HG03025 (cell line): ENCODE data around the gene SMAD2.
"Not testable (repeated sequence)": the region's sequence is repeated elsewhere in the genome, so short reads cannot be mapped to it uniquely, and the experiment has no call there.

Experiments
- ATAC-seq: cut with Tn5 transposase; IDR thresholded peaks from one replicate; pipeline ENCODE4 v1.9.1; 2021; ENCODE audit warnings: mild to moderate bottlenecking, moderate library complexity; ENCODE audit not compliant: unreplicated experiment, low FRiP score

Gene SMAD2

DNA sequence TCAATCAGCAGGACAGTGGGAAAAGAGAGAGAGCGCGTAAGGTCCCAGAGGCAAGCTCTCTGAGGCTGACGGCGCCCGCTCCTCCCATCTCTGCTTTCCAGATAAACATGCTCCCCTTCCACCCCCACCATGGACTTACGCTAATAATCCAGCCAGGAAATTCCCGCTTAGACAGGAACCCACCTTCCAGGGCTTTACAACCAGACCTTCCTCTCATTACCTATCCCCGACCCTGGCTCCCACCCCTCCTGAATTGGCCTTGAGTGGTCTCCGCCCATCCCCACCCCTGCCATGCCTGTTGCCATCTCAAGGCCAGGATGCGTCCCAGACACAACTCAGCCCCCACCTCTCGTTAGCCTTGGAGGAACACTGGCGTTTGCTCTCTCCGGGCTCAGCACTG is 131.1 kb downstream of the SMAD2 start:
- ATAC-seq, result no peak

- ATAC-seq, result no peak
Observed at GRCh38 chr18:47798366-47798765, 132.1 kb downstream of the SMAD2 start.

DNA sequence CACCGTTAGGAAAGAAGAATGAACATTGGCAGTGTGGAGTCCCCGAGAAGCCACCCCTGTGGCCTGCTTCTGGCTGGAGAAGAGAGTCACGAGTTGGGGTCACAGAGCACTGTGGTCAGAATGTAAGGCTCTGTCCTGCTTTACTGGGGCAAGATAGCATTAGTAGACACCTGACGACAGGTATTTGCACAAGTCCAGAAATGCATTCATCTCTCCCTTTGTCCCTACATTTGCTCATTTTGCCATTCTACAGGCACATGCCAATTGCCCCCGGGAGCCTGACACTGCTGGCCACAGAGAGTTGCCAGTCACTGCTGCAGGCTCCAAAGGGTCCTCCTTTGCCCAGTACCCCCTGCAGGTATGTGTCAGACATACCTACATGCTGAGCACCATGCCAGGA is 133.3 kb downstream of the SMAD2 start:
- ATAC-seq, result no peak

DNA sequence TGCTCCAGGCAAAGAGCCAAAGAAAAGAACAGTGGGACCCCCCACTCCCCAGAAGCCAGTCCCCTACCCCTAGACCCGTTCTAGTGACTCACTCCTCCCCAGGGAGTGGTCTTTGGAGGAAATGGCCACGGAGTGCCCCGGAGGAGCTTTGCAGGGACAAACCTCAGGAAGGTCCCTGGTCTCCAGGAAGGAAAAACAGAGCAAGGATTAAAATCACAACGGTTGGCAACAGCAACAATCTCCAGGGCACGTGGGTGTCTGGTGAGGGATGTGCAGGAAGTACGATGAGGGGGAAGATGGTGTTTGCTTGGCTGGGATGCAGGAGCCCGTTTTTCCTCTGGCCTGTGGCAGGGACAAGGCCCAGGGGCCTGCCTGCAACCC is 135.0 kb downstream of the SMAD2 start:
- ATAC-seq, result no peak

DNA sequence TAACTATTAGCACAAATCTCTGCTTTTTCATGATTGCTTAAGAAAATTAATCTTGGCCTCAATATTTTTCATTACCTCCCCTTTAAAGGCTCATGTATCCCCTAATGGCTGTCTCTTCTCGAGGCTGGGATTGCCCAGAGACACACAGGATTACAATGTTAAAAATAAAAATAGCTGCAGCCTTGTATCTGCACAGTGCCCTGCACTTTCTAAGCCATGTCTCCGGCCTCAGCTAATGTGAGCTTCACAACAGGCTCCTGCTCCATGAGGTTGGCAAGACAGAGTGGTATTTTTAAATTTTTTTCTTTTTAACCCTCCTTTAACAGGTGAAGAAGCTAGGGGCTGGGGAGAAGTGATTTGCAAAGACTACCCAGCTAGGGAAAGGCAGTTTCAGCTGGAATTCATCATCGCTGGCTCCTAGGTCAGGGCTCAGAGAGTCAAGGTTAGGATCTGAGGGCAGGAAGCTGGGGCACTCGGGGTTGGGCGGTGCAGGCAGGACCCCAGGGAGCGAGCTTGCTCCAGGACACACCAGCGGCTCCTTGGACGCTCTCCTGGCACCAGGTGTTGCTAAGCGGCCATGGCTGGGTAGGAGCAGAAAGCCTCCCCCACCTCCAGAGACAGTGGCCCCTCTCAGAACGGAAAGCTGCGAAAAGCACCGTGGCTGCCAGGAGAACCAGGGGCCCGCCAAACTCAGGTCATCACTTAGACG is 135.6 kb downstream of the SMAD2 start:
- ATAC-seq, result no peak

GRCh38 chr18:47793609-47794008 is 136.8 kb downstream of the SMAD2 start:
- no peak for ATAC-seq

DNA sequence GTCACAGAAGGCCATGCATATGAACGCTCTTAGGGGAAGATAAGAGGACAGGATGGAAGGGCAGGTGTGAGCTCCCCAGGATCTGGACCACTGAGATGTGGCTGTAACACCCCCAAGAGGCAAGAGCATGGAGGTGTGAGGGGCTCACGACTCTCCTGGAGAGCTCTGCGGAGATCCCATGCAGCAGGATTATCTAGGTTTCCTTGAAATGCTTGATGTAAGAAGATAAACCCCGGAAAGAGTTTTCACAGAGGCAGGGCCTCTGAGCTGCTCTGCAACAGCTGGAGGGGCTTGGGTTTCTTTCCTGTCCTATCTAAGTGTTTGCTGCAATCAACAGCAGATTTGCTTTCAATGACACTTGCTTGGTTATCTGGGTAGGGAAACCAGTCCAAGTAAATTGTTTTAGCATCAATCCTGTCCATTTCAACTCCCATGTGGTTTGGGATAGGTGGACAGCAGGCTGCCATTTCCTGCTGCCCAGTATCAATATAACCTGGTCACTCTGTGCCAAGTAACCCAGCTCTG is 138.9 kb downstream of the SMAD2 start:
- no peak for ATAC-seq

DNA sequence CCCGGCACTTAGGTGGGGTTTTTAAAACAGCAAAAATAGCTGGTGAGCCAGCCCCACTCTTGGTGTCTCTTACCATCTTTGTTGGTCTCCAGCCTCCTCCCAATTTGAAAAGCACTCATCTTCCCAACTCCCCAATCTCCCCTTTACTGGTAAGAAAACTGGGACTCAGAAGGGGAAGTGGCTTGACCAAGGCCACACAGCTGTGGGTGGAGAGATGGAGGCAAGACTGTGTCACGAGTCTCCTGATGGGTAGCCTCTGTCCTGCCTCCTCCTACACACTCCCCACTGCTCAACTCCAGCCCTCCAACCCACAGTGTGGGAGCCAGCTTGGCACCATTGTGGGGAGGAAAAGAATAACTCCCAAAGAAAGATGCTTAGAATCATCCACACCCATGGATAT is 140.4 kb downstream of the SMAD2 start:
- ATAC-seq, result no peak

DNA sequence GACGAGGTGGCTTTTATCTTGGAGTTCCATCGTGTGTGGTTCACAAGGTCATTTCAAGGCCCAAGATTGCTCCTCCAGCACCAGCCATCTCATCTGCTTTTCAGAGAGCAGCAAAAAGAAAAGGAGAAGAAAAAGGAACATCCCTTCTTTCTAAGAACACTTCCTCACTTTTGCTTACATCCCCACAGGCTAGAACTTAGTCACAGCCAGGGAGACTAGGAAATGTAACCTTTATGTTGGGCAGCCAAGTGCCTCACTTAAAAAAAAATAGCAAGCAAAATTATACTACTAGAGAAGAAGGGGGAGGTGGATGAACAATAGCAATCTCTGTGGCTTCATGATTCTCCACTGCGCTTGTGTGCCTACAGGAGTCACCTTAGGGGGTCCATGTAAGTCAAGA is 141.8 kb downstream of the SMAD2 start:
- ATAC-seq, result no peak

DNA sequence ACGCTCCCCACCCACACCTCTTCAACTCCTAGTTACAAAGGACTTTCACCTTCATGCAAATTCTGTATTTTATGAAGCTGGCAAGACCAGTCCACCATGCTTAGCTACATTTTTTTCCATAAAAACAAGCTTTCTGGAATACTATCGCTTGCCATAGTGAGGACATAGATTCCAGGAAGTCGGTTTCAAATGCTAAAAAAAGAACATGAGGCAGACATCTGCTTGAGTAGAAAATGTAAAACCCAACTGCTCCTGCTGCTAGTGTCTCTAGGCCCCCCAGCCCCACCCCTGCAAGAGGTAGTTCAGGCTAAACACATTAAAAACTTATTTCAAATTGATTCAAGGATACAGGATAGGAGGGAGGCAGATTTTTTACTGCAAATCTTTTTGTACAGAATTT is 148.9 kb downstream of the SMAD2 start:
- no peak for ATAC-seq

- no peak for ATAC-seq
Observed at GRCh38 chr18:47780011-47780725, 150.3 kb downstream of the SMAD2 start.

DNA sequence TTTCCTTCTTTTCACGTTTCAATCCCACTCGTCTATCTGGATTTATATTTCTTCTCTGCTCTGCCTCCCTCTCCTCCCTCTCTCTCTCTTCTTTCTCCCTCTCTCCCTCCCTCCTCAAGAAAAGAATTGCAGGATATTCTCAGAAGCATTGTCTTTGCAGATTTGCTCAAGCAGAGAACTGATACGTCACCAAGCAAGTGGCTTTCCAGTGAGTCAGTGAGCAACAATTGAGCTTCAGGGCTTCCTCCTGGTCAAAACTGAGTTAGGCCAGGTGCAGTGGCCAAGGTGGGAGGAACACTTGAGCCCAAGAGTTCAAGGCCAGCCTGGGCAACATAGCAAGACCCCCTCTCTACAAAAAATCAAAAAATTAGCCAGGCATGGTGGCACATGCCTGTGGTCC is 151.1 kb downstream of the SMAD2 start:
- no peak for ATAC-seq

DNA sequence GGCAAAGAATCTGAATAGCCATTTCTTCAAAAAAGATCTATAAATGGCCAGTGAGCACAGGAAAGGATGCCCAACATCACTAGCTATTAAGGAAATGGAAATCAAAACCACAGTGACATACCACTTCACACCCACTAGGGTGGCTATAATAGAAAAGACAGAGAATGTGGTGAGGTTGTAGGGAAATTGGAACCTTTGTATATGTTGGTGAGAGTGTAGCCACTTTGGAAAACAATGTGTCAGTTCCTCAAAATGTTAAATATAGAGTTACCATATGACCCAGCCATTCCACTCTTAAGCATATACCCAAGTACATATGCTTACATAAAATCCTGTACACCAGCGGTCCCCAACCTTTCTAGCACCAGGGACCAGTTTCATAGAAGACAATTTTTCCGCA is 152.8 kb downstream of the SMAD2 start:
- ATAC-seq, result no peak

- ATAC-seq, result no peak
Observed at GRCh38 chr18:47775961-47776360, 154.5 kb downstream of the SMAD2 start.

DNA sequence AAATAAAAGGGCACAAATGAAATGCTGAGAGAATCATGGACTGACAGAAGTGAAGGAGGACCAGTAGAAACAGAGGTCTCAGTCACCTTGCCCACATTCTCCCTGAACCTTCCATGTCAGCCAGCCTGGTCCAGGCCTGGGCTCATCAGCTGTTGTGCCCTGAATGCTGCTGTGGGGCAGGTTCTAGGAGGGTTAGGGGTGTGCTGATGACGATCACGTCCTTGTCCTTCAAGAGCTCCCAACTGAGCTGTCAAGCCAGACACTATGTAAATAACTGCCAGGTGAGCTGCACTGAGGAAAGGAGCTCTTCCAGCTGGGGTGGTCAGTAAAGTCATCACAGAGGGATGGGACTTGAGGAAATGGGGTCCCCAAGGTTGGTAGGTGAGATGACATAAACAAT is 156.5 kb downstream of the SMAD2 start:
- no peak for ATAC-seq

DNA sequence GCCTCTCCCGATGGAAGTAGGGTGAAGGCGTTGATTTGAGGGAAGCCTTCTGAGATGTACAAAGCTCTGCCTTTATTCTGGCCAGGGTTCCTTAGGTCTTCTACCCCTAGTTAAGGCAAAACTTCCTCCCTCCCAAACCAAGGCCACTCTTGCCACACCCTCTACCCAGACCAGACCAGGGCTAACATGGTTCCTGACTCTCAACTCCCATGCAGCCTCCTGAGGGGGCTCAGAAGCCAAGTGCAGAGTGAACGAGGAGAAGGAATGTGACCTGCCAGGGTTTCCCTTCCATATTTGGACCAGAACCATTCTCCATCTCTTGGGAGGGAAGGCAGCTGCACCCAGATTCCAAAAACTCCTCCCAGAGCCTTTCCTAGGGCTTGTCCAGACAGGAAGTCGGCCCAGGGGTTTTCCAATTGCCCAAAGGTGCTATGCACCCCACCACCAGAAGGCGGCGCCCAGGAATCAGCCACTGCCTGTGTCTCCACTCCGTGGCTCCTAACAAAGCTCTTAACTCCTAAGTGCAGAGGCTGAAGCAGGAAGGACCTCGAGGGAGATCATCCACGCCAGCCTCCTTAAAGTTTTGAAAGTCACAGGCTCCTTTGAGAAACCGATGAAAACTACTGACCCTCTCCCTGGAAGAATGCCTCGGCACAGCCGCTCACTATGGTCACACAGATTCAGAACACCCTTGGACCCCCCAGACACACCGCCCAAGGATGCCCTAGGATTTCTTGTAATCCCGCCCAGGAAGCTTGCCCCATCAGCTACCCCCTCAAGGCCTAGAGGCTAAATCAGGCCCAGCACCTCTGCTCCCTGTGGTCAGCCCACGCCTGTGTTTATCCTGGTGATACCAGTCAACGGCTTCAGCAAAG is 157.8 kb downstream of the SMAD2 start:
- ATAC-seq, result no peak

- ATAC-seq, result no peak
Observed at GRCh38 chr18:47771922-47772321, 158.5 kb downstream of the SMAD2 start.

DNA sequence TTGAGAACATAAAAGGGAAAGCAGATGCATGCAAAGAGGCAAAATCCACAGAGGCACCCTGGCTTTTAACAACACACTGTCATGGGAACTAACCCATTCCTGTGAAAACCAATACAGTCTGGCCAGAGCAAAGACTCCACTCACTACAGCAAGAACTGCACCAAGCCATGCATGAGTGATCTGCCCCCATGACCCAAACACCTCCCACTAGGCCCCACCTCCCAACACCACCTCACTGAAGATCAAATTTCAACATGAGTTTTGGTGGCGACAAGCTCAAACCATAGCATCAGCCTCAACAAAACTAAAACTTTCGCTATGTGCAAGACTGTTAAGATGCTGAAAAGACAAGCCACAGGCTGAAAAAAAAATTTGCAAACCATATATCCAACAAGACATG is 162.8 kb downstream of the SMAD2 start:
- no peak for ATAC-seq

- ATAC-seq, result not testable (repeated sequence)
Observed at GRCh38 chr18:47767198-47767597, 163.3 kb downstream of the SMAD2 start.
